HepG2 (cell line): ENCODE measurements around the gene ADGRG6. TPM values are rescaled to one million over a fixed set of nuclear protein-coding genes. Genes with fewer than 3 reads are reported as not detected.

Experiments
- ATM ChIP-seq: fragments of 450-650 bp; IDR thresholded peaks from 2 replicates; pipeline ENCODE4 v1.7.1; 2017; ENCODE audit warnings: mild to moderate bottlenecking, borderline replicate concordance
- BRD4 ChIP-seq: sonication (generic); formaldehyde crosslinking; IDR thresholded peaks from 2 replicates; pipeline ENCODE4 v1.4.0; 2020; ENCODE audit warnings: missing genetic modification reagents
- CERS6 ChIP-seq: sonication (generic); formaldehyde crosslinking; IDR thresholded peaks from 2 replicates; pipeline ENCODE4 v1.5.0; 2020; ENCODE audit warnings: missing genetic modification reagents
- CHD2 ChIP-seq: IDR thresholded peaks from 2 replicates; pipeline ENCODE4 v1.6.1; 2011; ENCODE audit warnings: low read depth, low read length, improper control_type of control experiment
- E2F2 ChIP-seq: sonication (generic); formaldehyde crosslinking; IDR thresholded peaks from 2 replicates; pipeline ENCODE4 v1.4.0; 2020; ENCODE audit warnings: missing genetic modification reagents, borderline replicate concordance
- E2F5 ChIP-seq: sonication (generic); formaldehyde crosslinking; conservative IDR thresholded peaks from 2 replicates; pipeline ENCODE4 v1.4.0; 2020; ENCODE audit warnings: missing genetic modification reagents
- GPN1 ChIP-seq: sonication (generic); formaldehyde crosslinking; IDR thresholded peaks from 2 replicates; pipeline ENCODE4 v1.5.1; 2020; ENCODE audit warnings: missing genetic modification reagents, borderline replicate concordance
- HDAC1 ChIP-seq: sonication (generic); formaldehyde crosslinking; IDR thresholded peaks from 2 replicates; pipeline ENCODE4 v1.5.1; 2020; ENCODE audit warnings: mild to moderate bottlenecking, missing genetic modification reagents
- HNF1A ChIP-seq, 2 experiments: sonication (generic) in 1 of 2; formaldehyde crosslinking in 1 of 2; IDR thresholded peaks; 2 replicates each; pipeline versions ENCODE4 v1.4.0 to v1.6.1; 2016 to 2020; ENCODE audit warnings: borderline replicate concordance in 1 of 2, low read depth in 1 of 2, mild to moderate bottlenecking in 1 of 2, missing genetic modification reagents in 1 of 2
- ONECUT2 ChIP-seq: sonication (generic); formaldehyde crosslinking; IDR thresholded peaks from 2 replicates; pipeline ENCODE4 v1.4.0; 2020; ENCODE audit warnings: missing genetic modification reagents
- RBAK ChIP-seq: sonication (generic); formaldehyde crosslinking; IDR thresholded peaks from 2 replicates; pipeline ENCODE4 v1.5.1; 2020; ENCODE audit warnings: mild to moderate bottlenecking, missing genetic modification reagents
- ZBTB25 ChIP-seq: IDR thresholded peaks from 2 replicates; pipeline ENCODE4 v1.6.1; 2018; ENCODE audit warnings: missing genetic modification reagents
- ZFAT ChIP-seq: sonication (generic); formaldehyde crosslinking; conservative IDR thresholded peaks from 2 replicates; pipeline ENCODE4 v1.8.1; 2023; ENCODE audit warnings: missing genetic modification reagents, inconsistent platforms
- ZNF549 ChIP-seq: sonication (generic); formaldehyde crosslinking; IDR thresholded peaks from 2 replicates; pipeline ENCODE4 v1.5.0; 2020; ENCODE audit warnings: missing genetic modification reagents
- ZNF770 ChIP-seq: sonication (generic); formaldehyde crosslinking; IDR thresholded peaks from 2 replicates; pipeline ENCODE4 v1.5.0; 2020; ENCODE audit warnings: mild to moderate bottlenecking, missing genetic modification reagents
- ZNF850 ChIP-seq: sonication (generic); formaldehyde crosslinking; conservative IDR thresholded peaks from 2 replicates; pipeline ENCODE4 v1.9.0; 2021; ENCODE audit warnings: mild to moderate bottlenecking, missing genetic modification reagents
- polyA plus RNA-seq, 8 experiments: library from polyadenylated mRNA; depleted of rRNA in 3 of 8; stranded (reverse) in 7 of 8; unstranded in 1 of 8; fragments of >200 nt; fragmentation: Illumina TruSeq in 4 of 8; extraction: Trizol in 4 of 8; gene quantifications; 2 replicates each; pipeline versions ENCODE4 v1.2.1 to v1.2.3, GENCODE V29; 2011 to 2016; ENCODE audit warnings: low read depth in 4 of 8, missing spikeins in 1 of 8, mixed read lengths in 1 of 8; ENCODE audit not compliant: insufficient read depth in 1 of 8
- total RNA-seq, 5 experiments: library from RNA; depleted of rRNA; stranded (reverse); fragments of >200 nt; fragmentation: Illumina TruSeq; extraction: Trizol; gene quantifications; 2 replicates each; pipeline ENCODE4 v1.2.3, GENCODE V29; 2016; ENCODE audit warnings: low read depth in 1 of 5

ADGRG6 gene
- total and polyA plus RNA-seq, 2 of the 13 experiments (the other 11 are each of a cell fraction or from before 2014, with no cell fraction given) = 129 to 249 TPM

- TF ChIP-seq GPN1 = no peak
- TF ChIP-seq CHD2 = no peak
- TF ChIP-seq ZNF549 (CRISPR knock-in tag) = no peak
- peak; percentile 83 for TF ChIP-seq HDAC1 (CRISPR knock-in tag)
- no peak; the same call in 1 of the 2 replicates for TF ChIP-seq ZNF770 (CRISPR knock-in tag)
- no peak for TF ChIP-seq BRD4 (CRISPR knock-in tag)
- TF ChIP-seq RBAK = no peak
- no peak for TF ChIP-seq E2F5 (CRISPR knock-in tag)
- TF ChIP-seq ZNF850 = no peak
- TF ChIP-seq ZBTB25 (CRISPR knock-in tag) = no peak
- TF ChIP-seq ATM = no peak
- no peak for TF ChIP-seq ZFAT (CRISPR knock-in tag)
- TF ChIP-seq CERS6 (CRISPR knock-in tag) = no peak
- no peak for TF ChIP-seq ONECUT2
- no peak for TF ChIP-seq E2F2 (CRISPR knock-in tag)
- no peak; the same call in none of the 2 replicates for TF ChIP-seq HNF1A (IDR thresholded peaks at IDR 0.05; ENCODE audit: low read depth)
- TF ChIP-seq HNF1A (CRISPR knock-in tag; IDR thresholded peaks at IDR 0.05; ENCODE audit: borderline replicate concordance) = peak; percentile 49; the same call in 1 of the 2 replicates
Observed at GRCh38 chr6:142296975-142297604, 4.7 kb upstream of the ADGRG6 start (continued).
